ENCODE results near the gene CREG2.

GRCh38 chr2:101415220-101415619 is 27.9 kb upstream of the CREG2 start:
- no peak for TF ChIP-seq CTCF (IDR thresholded peaks at IDR 0.05 in 8 of 11, conservative IDR thresholded peaks at IDR 0.05 in 3 of 11)
- no peak for TF ChIP-seq POLR2A (IDR thresholded peaks at IDR 0.05)
- TF ChIP-seq POLR2AphosphoS5 (IDR thresholded peaks at IDR 0.05): no peak

Measured in spleen (tissue), 7 donors.